ENCODE measurements around the gene SNX2.

The SNX2 gene

DNA sequence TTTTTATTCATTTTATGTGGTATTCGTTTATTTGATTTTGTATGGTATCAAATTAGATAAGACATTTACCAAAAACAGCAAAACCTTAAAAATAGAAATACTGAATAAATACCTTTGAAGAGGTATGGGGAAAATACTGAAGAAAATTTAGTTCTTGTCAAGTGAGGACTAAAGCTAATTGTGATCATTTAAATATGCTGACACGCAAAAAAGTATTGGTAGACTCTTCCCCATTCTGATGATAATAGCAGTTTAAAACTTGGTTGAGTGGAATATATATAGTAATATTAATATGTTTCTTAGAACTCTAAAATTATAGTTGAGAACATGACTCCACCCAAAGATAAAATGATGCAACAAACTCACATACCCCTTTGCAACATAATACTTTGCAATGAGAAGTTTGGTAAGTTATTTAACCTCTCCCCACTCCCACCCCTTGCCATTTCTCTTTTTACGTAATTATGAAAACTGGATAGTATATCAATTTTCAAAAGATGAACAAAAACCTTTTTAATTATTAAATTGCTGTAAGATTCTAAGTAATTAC lies 40.4 kb downstream of the SNX2 start:
- Histone ChIP-seq H3K79me1 (replicated peaks; ENCODE audit: low read length, poor library complexity, severe bottlenecking) (no peaks in the 10 kb centered on the region), H3K27ac (ENCODE audit: low read length, poor library complexity, severe bottlenecking) (no peak overlapping the region), H3K27me3 (ENCODE audit: control insufficient read depth in 1 of 2, insufficient read depth in 1 of 2, low read length in 2 of 2) (no peaks in the 10 kb centered on the region), H3K23ac (ENCODE audit: low read length in 2 of 2) (no peak overlapping the region), H4K91ac (ENCODE audit: low read length) (no peak overlapping the region), H2BK15ac (ENCODE audit: low read depth, poor library complexity, severe bottlenecking) (no peak overlapping the region), H2BK12ac (ENCODE audit: low read length in 2 of 2) (no peak overlapping the region), H3K4ac (ENCODE audit: low read depth in 1 of 2, low read length in 2 of 2) (no peak overlapping the region), H3K9ac (ENCODE audit: low read length) (no peak overlapping the region), H3K9me3 (ENCODE audit: control insufficient read depth, low read length) (no peaks in the 10 kb centered on the region), H4K8ac (ENCODE audit: low read length) (no peak overlapping the region), H3K36me3 (ENCODE audit: control insufficient read depth in 1 of 2, insufficient read depth in 2 of 2, low read depth in 1 of 2, low read length in 2 of 2) (peaks cover 4 to 76% of the 10 kb centered on the region in 2 experiments), H3K14ac (ENCODE audit: low read length in 2 of 2) (no peak overlapping the region), H2BK5ac (ENCODE audit: low read depth, low read length, poor library complexity, severe bottlenecking) (no peak overlapping the region), H2AK5ac (ENCODE audit: low read length, severe bottlenecking) (no peak overlapping the region), H3K18ac (ENCODE audit: low read depth in 1 of 2, low read length in 2 of 2) (no peak overlapping the region), H3K4me2 (ENCODE audit: low read length, poor library complexity, severe bottlenecking) (no peak overlapping the region), H3K4me1 (ENCODE audit: control insufficient read depth, insufficient read depth, low read depth, low read length) (no peaks in the 10 kb centered on the region), H2AFZ (ENCODE audit: low read depth, low read length) (no peak overlapping the region), H3K4me3 (ENCODE audit: insufficient read depth in 1 of 2, low read depth in 1 of 2, low read length in 2 of 2) (no peak overlapping the region), H2BK120ac (ENCODE audit: low read depth, low read length) (no peak overlapping the region)
- DNase-seq = no peak
- WGBS = 88% methylated on average over 1 of the region's 3 CpGs

DNA sequence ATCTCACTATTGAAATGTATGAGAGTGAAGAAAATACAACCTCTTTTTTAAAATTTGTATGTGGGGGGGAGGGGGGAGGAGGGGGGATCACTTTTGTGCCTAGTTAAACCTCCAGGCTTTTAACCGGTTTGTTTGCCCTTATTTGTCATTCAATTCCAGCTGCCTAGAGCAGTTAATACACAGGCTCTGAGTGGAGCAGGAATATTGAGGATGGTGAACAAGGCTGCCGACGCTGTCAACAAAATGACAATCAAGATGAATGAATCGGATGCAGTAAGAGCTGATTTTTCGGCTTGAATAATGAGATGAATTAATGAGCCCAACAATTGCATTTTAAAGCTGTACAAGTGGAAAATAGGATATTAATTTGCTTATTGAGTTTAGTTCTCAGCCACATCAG lies 41.9 kb downstream of the SNX2 start:
- H3K4ac ChIP-seq (ENCODE audit: low read depth in 1 of 2, low read length in 2 of 2) = no peak overlapping the region
- WGBS = 92% methylated on average over 5 of the region's 5 CpGs
- no peaks in the 10 kb centered on the region for H3K79me1 ChIP-seq (replicated peaks; ENCODE audit: low read length, poor library complexity, severe bottlenecking)

DNA sequence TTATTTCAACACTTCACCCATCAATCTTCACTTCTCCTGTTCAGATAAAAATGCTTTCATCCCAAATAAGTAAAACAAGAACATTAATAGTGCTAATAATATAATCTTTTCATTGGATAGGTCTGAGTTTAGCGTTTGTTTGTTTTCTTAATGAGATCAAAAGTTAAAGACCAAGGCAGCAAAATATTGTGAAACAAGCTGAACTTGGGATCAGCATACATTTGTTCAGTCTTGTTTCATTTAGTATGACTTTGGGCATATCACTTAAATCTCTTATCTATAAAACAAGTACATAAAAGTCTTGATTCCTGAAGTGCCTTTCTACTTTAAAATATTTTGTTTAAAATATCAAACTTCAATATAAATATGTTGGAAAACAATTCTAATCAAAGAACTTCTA lies 57.1 kb downstream of the SNX2 start:
- Histone ChIP-seq H3K4me3 (ENCODE audit: insufficient read depth in 1 of 2, low read depth in 1 of 2, low read length in 2 of 2) (no peak overlapping the region), H3K4ac (ENCODE audit: low read depth in 1 of 2, low read length in 2 of 2) (no peak overlapping the region), H3K4me1 (ENCODE audit: control insufficient read depth, insufficient read depth, low read depth, low read length) (no peaks in the 10 kb centered on the region), H2AFZ (ENCODE audit: low read depth, low read length) (no peak overlapping the region), H3K9me3 (ENCODE audit: control insufficient read depth, low read length) (no peaks in the 10 kb centered on the region), H4K8ac (ENCODE audit: low read length) (no peak overlapping the region), H3K27ac (ENCODE audit: low read length, poor library complexity, severe bottlenecking) (no peak overlapping the region), H3K4me2 (ENCODE audit: low read length, poor library complexity, severe bottlenecking) (no peak overlapping the region), H2BK120ac (ENCODE audit: low read depth, low read length) (no peak overlapping the region), H3K14ac (ENCODE audit: low read length in 2 of 2) (no peak overlapping the region), H4K91ac (ENCODE audit: low read length) (no peak overlapping the region), H3K9ac (ENCODE audit: low read length) (no peak overlapping the region), H2BK5ac (ENCODE audit: low read depth, low read length, poor library complexity, severe bottlenecking) (no peak overlapping the region), H3K18ac (ENCODE audit: low read depth in 1 of 2, low read length in 2 of 2) (no peak overlapping the region), H3K23ac (ENCODE audit: low read length in 2 of 2) (no peak overlapping the region), H3K79me1 (replicated peaks; ENCODE audit: low read length, poor library complexity, severe bottlenecking) (no peaks in the 10 kb centered on the region), H2AK5ac (ENCODE audit: low read length, severe bottlenecking) (no peak overlapping the region), H3K27me3 (ENCODE audit: control insufficient read depth in 1 of 2, insufficient read depth in 1 of 2, low read length in 2 of 2) (no peaks in the 10 kb centered on the region), H2BK12ac (ENCODE audit: low read length in 2 of 2) (no peak overlapping the region), H2BK15ac (ENCODE audit: low read depth, poor library complexity, severe bottlenecking) (no peak overlapping the region), H3K36me3 (ENCODE audit: control insufficient read depth in 1 of 2, insufficient read depth in 2 of 2, low read depth in 1 of 2, low read length in 2 of 2) (peaks cover 0 to 60% of the 10 kb centered on the region in 2 experiments)
- WGBS = 90% methylated on average over 1 of the region's 1 CpG
- no peak for DNase-seq

More for the DNA sequence above, 41.9 kb downstream of the SNX2 start:
- no peak overlapping the region for H2AK5ac ChIP-seq (ENCODE audit: low read length, severe bottlenecking)
- no peak overlapping the region for H2AFZ ChIP-seq (ENCODE audit: low read depth, low read length)
- no peak overlapping the region for H4K91ac ChIP-seq (ENCODE audit: low read length)
- H3K36me3 ChIP-seq (ENCODE audit: control insufficient read depth in 1 of 2, insufficient read depth in 2 of 2, low read depth in 1 of 2, low read length in 2 of 2) = peaks cover 5 to 82% of the 10 kb centered on the region in 2 experiments
- no peak overlapping the region for H2BK15ac ChIP-seq (ENCODE audit: low read depth, poor library complexity, severe bottlenecking)
- H3K14ac ChIP-seq (ENCODE audit: low read length in 2 of 2) = no peak overlapping the region
- no peak overlapping the region for H3K4me3 ChIP-seq (ENCODE audit: insufficient read depth in 1 of 2, low read depth in 1 of 2, low read length in 2 of 2)
- H3K23ac ChIP-seq (ENCODE audit: low read length in 2 of 2) = no peak overlapping the region
- no peak overlapping the region for H4K8ac ChIP-seq (ENCODE audit: low read length)
- H2BK12ac ChIP-seq (ENCODE audit: low read length in 2 of 2) = no peak overlapping the region
- DNase-seq = no peak
- no peaks in the 10 kb centered on the region for H3K9me3 ChIP-seq (ENCODE audit: control insufficient read depth, low read length)
- H3K18ac ChIP-seq (ENCODE audit: low read depth in 1 of 2, low read length in 2 of 2) = no peak overlapping the region
- no peak overlapping the region for H3K27ac ChIP-seq (ENCODE audit: low read length, poor library complexity, severe bottlenecking)
- no peaks in the 10 kb centered on the region for H3K27me3 ChIP-seq (ENCODE audit: control insufficient read depth in 1 of 2, insufficient read depth in 1 of 2, low read length in 2 of 2)
- no peak overlapping the region for H2BK5ac ChIP-seq (ENCODE audit: low read depth, low read length, poor library complexity, severe bottlenecking)
- H3K9ac ChIP-seq (ENCODE audit: low read length) = no peak overlapping the region
- H3K4me2 ChIP-seq (ENCODE audit: low read length, poor library complexity, severe bottlenecking) = no peak overlapping the region
- no peak overlapping the region for H2BK120ac ChIP-seq (ENCODE audit: low read depth, low read length)
- H3K4me1 ChIP-seq (ENCODE audit: control insufficient read depth, insufficient read depth, low read depth, low read length) = no peaks in the 10 kb centered on the region

DNA sequence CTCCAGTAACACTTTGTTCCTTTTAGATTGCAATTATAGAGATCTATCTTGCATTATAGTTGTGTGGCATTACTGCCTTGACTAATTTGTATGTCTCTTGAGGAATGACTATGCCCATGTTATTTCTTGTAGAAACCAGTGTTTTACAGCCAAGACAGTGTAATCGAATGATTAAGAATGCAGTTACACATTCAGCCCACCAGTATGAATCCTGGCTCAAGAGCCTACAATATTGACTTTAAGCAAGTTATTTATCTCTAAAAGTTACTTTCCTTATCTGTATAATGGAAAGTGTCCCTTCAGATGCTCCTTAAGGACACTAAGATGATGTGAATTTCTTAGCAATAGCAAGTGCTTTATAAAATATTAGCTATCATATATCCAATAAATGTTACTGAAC lies 60.8 kb downstream of the SNX2 start:
- no peak overlapping the region for H2AFZ ChIP-seq (ENCODE audit: low read depth, low read length)
- H3K27ac ChIP-seq (ENCODE audit: low read length, poor library complexity, severe bottlenecking) = no peak overlapping the region
- no peaks in the 10 kb centered on the region for H3K79me1 ChIP-seq (replicated peaks; ENCODE audit: low read length, poor library complexity, severe bottlenecking)
- H3K36me3 ChIP-seq (ENCODE audit: control insufficient read depth in 1 of 2, insufficient read depth in 2 of 2, low read depth in 1 of 2, low read length in 2 of 2) = peaks cover 0 to 26% of the 10 kb centered on the region in 2 experiments
- H4K8ac ChIP-seq (ENCODE audit: low read length) = no peak overlapping the region
- H3K4me1 ChIP-seq (ENCODE audit: control insufficient read depth, insufficient read depth, low read depth, low read length) = no peaks in the 10 kb centered on the region
- no peak overlapping the region for H2BK5ac ChIP-seq (ENCODE audit: low read depth, low read length, poor library complexity, severe bottlenecking)
- no peak overlapping the region for H4K91ac ChIP-seq (ENCODE audit: low read length)
- no peak overlapping the region for H2BK12ac ChIP-seq (ENCODE audit: low read length in 2 of 2)
- no peaks in the 10 kb centered on the region for H3K9me3 ChIP-seq (ENCODE audit: control insufficient read depth, low read length)
- H2BK15ac ChIP-seq (ENCODE audit: low read depth, poor library complexity, severe bottlenecking) = no peak overlapping the region
- no peak overlapping the region for H2BK120ac ChIP-seq (ENCODE audit: low read depth, low read length)
- no peak overlapping the region for H3K14ac ChIP-seq (ENCODE audit: low read length in 2 of 2)
- H3K4me3 ChIP-seq (ENCODE audit: insufficient read depth in 1 of 2, low read depth in 1 of 2, low read length in 2 of 2) = no peak overlapping the region
- no peak overlapping the region for H3K4me2 ChIP-seq (ENCODE audit: low read length, poor library complexity, severe bottlenecking)
- H2AK5ac ChIP-seq (ENCODE audit: low read length, severe bottlenecking) = no peak overlapping the region
- no peak overlapping the region for H3K18ac ChIP-seq (ENCODE audit: low read depth in 1 of 2, low read length in 2 of 2)
- H3K4ac ChIP-seq (ENCODE audit: low read depth in 1 of 2, low read length in 2 of 2) = no peak overlapping the region
- no peaks in the 10 kb centered on the region for H3K27me3 ChIP-seq (ENCODE audit: control insufficient read depth in 1 of 2, insufficient read depth in 1 of 2, low read length in 2 of 2)
- no peak for DNase-seq
- no CpG with 5 or more reads among the region's 1 CpG for WGBS
- H3K23ac ChIP-seq (ENCODE audit: low read length in 2 of 2) = no peak overlapping the region
- no peak overlapping the region for H3K9ac ChIP-seq (ENCODE audit: low read length)
